Measurements from ENCODE around the gene TUBB2B.
A peak's percentile ranks its signal among the peaks of the same experiment; 100 is the strongest.
"Not testable (repeated sequence)": the region's sequence is repeated elsewhere in the genome, so short reads cannot be mapped to it uniquely, and the experiment has no call there.

Gene TUBB2B

GRCh38 chr6:3253597-3253961 is 26.1 kb upstream of the TUBB2B start:
- no peak for DNase-seq

- no peak for DNase-seq
Observed at GRCh38 chr6:3252861-3253596, 25.6 kb upstream of the TUBB2B start.

GRCh38 chr6:3252369-3252768 is 24.9 kb upstream of the TUBB2B start:
- DNase-seq, result no peak

- DNase-seq, result peak; percentile 85
Observed at GRCh38 chr6:3251462-3252314, 24.2 kb upstream of the TUBB2B start.

GRCh38 chr6:3250231-3250675 is 22.8 kb upstream of the TUBB2B start:
- no peak for DNase-seq

GRCh38 chr6:3249821-3250220 is 22.4 kb upstream of the TUBB2B start:
- DNase-seq, result no peak

GRCh38 chr6:3247255-3248146 is 20.0 kb upstream of the TUBB2B start:
- DNase-seq, result no peak

- DNase-seq, result no peak
Observed at GRCh38 chr6:3245216-3245615, 17.8 kb upstream of the TUBB2B start.

GRCh38 chr6:3244832-3245161 is 17.3 kb upstream of the TUBB2B start:
- not testable (repeated sequence) for DNase-seq

GRCh38 chr6:3244003-3244831 is 16.8 kb upstream of the TUBB2B start:
- no peak for DNase-seq

GRCh38 chr6:3242768-3243167 is 15.3 kb upstream of the TUBB2B start:
- DNase-seq, result no peak

- DNase-seq, result not testable (repeated sequence)
Observed at GRCh38 chr6:3241745-3242144, 14.3 kb upstream of the TUBB2B start.

- no peak for DNase-seq
Observed at GRCh38 chr6:3240595-3240994, 13.1 kb upstream of the TUBB2B start.

GRCh38 chr6:3239110-3239830 is 11.8 kb upstream of the TUBB2B start:
- no peak for DNase-seq

- DNase-seq, result no peak
Observed at GRCh38 chr6:3237761-3238662, 10.6 kb upstream of the TUBB2B start.

GRCh38 chr6:3236005-3236404 is 8.6 kb upstream of the TUBB2B start:
- DNase-seq, result no peak

GRCh38 chr6:3235486-3235885 is 8.0 kb upstream of the TUBB2B start:
- DNase-seq, result no peak

- DNase-seq, result no peak
Observed at GRCh38 chr6:3233904-3234303, 6.5 kb upstream of the TUBB2B start.

- DNase-seq, result no peak
Observed at GRCh38 chr6:3233321-3233720, 5.9 kb upstream of the TUBB2B start.
